GM19372 (cell line): ENCODE measurements around the gene SORCS2.

ENCODE experiments used
- ATAC-seq: cut with Tn5 transposase; IDR thresholded peaks from one replicate; pipeline ENCODE4 v1.9.1; 2021; ENCODE audit warnings: mild to moderate bottlenecking, low read depth, moderate library complexity; ENCODE audit not compliant: unreplicated experiment

SORCS2 gene

GRCh38 chr4:7362862-7363430, 170.6 kb downstream of the SORCS2 start:
- ATAC-seq = no peak

GRCh38 chr4:7364979-7365378, 172.6 kb downstream of the SORCS2 start:
- no peak for ATAC-seq

DNA sequence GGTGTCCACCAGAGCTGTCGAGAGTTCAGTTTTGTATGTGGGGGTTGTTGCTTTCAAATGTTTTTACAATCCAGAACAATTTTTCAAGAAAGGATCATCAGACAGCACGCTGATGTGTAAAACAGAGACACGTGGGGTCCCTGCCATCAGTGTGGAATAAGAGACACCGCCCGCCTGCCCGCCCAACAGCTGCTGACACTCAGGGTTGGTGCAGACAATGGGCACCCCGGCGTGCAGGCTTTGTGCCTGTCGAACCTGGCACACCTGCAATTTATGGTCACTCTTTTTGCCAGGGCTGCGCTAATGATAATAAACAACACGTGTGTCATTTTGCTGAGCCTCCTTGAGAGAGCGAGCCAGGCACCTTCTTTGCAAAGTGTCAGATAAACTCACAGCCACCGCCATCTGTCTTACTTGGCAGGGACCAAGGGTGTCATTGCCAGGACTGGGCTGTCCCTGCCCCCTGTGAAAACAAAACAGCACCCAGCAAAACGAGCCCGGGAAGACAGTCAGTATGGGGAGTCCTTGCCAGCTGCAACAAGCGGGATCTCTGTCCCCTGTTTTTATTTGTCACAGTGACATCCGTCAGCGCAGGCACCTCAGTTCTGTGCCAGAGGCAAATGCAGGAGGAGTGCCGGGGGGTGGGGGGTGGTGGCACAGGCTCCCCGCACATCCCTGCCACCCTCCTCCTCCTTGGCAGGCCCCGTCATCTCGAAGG, 173.3 kb downstream of the SORCS2 start:
- no peak for ATAC-seq

- ATAC-seq = no peak
Observed at GRCh38 chr4:7366180-7366945, 174.0 kb downstream of the SORCS2 start.

- ATAC-seq = no peak
Observed at GRCh38 chr4:7366954-7367353, 174.6 kb downstream of the SORCS2 start.

- ATAC-seq = no peak
Observed at GRCh38 chr4:7367406-7367805, 175.1 kb downstream of the SORCS2 start.

DNA sequence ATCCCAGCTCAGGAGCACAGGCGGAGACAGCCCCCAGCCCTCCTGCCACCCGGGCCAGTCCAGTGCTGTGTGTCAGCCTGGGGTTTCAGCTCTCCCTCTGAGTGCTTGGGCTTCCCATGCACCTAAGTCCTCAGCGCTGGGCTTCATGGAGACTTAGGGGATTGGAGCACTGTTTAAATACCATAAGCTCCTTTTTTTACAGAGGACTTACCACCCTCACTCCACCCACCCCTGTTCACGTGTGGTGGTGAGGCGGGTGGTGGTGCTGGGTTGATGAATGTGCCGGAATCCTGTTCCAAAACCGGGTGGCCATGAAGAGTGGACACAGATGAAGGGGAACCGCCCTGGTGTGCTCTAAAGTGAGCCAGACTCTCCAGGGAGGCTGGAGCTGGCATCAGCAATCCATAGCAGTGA, 175.5 kb downstream of the SORCS2 start:
- ATAC-seq = no peak

DNA sequence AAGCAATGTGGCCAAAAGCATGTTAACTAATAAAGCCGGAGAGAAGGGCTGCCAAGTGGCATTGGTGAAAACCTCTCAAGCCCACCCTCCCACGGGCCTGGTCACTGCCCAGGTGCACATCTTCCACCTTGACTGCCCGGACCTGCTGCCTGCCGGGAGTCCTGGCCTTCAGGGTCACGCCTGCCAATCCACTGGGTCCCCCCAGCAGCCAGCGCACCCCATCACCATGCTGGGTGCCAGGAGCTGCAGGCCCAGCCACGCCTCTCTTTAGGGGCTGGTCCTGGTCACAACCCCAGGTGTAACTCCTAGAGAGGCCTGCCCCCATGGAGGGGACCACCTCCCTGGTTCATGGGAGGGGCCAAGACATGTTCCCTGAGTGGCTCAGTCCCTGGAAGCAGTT, 176.0 kb downstream of the SORCS2 start:
- ATAC-seq = no peak

DNA sequence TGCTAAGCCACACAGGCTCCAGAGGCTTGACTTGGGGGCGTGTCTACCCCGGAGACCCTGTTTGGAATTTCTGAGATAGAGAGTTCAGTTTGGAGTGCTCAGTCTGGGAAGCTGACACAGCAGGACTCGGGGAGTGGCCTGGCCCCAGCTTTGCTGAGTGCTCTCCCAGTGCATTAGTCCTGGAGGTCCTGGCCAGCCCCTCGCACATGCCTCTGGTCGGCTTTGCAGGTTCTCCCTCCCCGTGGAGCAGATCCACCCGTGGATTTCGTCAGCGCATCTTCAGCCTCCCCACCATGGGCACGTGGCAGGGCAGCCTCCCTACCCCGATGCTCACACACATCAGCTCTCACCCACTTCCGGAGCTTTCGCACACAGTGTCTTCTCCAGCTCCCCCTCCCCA, 177.2 kb downstream of the SORCS2 start:
- ATAC-seq = no peak

GRCh38 chr4:7370038-7370437, 177.7 kb downstream of the SORCS2 start:
- no peak for ATAC-seq

- ATAC-seq = no peak
Observed at GRCh38 chr4:7371210-7371941, 179.0 kb downstream of the SORCS2 start.

- no peak for ATAC-seq
Observed at GRCh38 chr4:7372673-7373072, 180.3 kb downstream of the SORCS2 start.

- ATAC-seq = no peak
Observed at GRCh38 chr4:7374571-7374970, 182.2 kb downstream of the SORCS2 start.

- no peak for ATAC-seq
Observed at GRCh38 chr4:7375427-7375826, 183.1 kb downstream of the SORCS2 start.

DNA sequence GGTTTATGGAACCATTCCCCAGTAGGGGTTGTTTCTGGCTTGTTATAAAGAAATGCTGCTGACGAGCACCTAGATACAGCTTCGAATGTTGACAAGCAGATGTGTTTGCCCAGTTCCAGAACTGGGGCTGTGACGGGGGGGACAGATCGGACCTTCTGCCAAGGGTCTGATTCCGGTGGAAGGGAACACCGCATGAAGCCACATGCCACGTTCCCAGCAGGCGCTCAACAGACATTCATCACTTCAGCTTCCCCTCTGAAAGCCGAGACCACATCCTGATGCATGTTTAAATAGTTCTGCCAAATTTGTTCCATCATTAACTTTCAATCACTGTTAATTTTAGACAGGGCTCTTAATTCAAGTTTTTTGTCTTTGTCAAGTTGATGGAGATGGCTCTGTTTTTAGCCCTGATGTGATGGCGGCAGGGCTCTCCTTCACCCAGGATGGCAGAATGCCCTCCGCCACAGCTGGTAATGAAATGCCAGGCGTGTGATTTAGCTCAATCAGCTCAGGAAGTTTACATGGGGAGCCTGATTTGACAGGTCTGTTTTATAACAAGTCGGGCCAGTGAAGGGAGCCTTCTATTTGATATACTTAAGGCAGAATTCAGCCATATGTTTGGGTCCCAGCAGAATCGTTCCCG, 185.0 kb downstream of the SORCS2 start:
- no peak for ATAC-seq

- no peak for ATAC-seq
Observed at GRCh38 chr4:7379186-7379585, 186.8 kb downstream of the SORCS2 start.

GRCh38 chr4:7379719-7380118, 187.4 kb downstream of the SORCS2 start:
- ATAC-seq = no peak

- no peak for ATAC-seq
Observed at GRCh38 chr4:7381221-7381889, 189.0 kb downstream of the SORCS2 start.

DNA sequence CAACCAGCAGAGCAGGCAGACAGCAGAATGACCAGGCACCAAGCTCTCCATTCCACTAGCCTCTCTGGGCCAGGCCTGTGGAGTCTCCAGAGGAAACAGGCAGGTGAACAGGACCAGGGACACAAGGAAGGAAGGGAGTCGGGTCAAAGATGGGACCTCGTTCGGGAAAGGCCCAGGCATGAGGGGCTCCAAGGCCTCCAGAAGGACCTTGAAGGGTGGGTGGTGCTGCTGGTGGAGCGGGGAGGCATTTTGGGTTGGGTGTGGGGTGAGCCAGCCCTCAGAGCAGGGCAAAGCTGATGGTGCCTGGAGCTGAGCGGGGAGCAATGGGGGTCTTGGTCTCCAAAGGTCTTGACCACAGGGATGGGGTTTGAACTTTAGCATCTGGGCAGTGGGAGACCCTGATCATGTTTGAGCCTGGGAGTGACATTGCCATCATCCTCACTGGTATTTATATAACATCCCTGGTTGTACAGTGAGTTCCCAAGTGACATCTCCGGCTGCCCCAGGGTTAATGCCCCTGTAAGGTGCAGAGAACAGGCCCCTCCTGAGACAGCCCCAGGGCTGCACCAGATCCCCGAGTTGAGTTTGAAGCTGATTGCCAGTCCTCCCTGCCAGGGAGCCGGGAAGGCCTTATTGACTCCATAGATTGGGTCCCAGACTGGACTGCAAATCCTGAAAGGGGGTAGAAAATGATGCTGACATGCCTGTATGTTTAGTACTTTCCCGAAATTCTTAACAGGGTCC, 189.7 kb downstream of the SORCS2 start:
- no peak for ATAC-seq
